ENCODE measurements around the gene THAP9.
A peak's percentile ranks its signal among the peaks of the same experiment; 100 is the strongest.
"Not testable (repeated sequence)": the region's sequence is repeated elsewhere in the genome, so short reads cannot be mapped to it uniquely, and the experiment has no call there.

THAP9 gene

GRCh38 chr4:82893942-82894341 is 6.6 kb upstream of the THAP9 start:
- DNase-seq: no peak

- no peak for DNase-seq
Observed at GRCh38 chr4:82896755-82897154, 3.8 kb upstream of the THAP9 start.

DNA sequence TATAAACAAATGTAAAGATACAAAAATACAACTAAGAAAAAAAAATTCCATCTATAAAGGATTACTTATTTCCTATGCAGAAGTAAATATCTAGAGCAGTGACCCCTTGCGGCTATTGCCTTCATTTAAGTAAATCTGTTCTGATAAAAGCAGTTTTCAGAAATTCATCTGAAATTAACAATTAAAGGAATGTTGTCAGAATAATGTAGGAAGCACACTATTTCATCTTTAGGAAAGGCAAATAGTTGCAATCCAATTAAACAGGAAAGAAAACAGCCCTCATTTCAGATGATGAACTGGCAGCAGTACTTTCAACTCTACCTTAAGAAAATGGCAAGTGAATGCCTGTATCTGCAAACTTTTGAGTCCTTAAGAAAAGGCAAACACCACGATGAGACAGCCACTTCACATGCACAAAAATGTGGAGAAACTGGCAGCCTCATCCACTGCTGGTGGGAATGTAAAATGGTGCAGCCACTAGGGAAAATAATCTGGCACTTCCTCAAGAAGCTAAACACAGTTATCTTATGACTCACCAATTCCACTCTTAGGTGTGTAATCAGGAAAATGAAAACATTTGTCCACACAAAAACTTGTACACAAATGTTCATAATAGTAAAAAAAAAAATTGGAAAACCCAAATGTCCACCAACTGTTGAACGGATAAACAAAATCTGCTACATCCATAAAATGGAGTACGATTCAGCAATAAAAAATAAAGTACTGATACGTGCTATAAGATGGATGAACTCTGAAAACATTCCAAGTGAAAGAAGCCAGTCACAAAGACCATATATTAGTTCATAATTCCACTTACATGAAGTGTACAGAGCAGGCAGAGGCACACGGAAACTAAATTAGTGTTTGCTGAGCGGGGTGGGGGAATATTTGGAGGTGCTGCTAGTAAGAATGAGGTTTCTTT is 2.0 kb upstream of the THAP9 start:
- DNase-seq: no peak

- peak; percentile 83 for DNase-seq
Observed at GRCh38 chr4:82899374-82900065, 1.0 kb upstream of the THAP9 start.

- peak; percentile 83 for DNase-seq
Observed at GRCh38 chr4:82900066-82900410, 497 bp upstream of the THAP9 start.

- no peak for DNase-seq
Observed at GRCh38 chr4:82901183-82901718, 716 bp downstream of the THAP9 start.

DNA sequence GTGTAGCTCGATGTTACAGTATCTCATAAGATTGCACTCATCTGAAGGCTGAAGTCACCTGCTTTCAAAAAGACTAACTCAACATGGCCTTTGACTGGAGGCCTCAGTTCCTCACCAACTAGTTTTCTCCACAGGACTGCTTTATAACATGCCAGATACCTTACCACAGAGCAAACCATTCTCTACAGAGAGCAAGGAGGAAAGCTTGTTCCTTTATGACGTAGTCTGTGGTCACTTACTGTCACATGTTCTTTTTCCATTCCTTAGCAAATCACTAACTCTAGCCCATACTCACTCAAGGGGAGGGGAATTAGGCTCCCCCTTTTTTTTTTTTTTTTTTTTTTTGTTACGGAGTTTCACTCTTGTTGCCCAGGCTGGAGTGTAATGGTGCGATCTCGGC is 3.2 kb downstream of the THAP9 start:
- no peak for DNase-seq

GRCh38 chr4:82905205-82905604 is 4.7 kb downstream of the THAP9 start:
- DNase-seq: no peak

GRCh38 chr4:82906469-82906868 is 5.9 kb downstream of the THAP9 start:
- no peak for DNase-seq

GRCh38 chr4:82909326-82909725 is 8.8 kb downstream of the THAP9 start:
- no peak for DNase-seq

- DNase-seq: no peak
Observed at GRCh38 chr4:82913305-82913704, 12.8 kb downstream of the THAP9 start.

DNA sequence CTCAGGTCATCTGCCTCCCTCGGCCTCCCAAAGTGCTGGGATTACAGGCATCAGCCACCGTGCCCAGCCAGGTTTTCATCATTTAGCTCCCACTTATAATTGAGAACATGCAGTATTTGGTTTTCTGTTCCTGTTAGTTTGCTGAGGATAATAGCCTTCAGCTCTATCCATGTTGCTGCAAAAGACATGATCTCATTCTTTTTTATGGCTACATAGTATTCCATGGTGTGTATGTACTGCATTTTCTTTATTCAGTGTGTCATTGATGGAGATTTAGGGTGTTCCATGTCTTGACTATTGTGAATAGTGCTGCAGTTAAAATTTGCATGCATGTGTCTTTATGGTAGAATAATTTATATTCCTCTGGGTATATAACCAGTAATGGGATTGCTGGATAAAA is 13.4 kb downstream of the THAP9 start:
- DNase-seq: not testable (repeated sequence)

DNA sequence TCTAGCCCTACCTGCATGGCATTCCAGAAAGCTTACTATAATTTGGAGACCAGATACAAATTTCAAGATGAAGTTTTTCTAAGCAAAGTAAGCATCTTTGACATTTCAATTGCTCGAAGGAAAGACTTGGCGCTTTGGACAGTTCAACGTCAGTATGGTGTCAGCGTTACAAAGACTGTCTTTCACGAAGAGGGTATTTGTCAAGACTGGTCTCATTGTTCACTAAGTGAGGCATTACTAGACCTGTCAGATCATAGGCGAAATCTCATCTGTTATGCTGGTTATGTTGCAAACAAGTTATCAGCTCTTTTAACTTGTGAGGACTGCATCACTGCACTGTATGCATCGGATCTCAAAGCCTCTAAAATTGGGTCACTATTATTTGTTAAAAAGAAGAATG is 17.6 kb downstream of the THAP9 start:
- DNase-seq: no peak

- no peak for DNase-seq
Observed at GRCh38 chr4:82919386-82919785, 18.9 kb downstream of the THAP9 start.

DNA sequence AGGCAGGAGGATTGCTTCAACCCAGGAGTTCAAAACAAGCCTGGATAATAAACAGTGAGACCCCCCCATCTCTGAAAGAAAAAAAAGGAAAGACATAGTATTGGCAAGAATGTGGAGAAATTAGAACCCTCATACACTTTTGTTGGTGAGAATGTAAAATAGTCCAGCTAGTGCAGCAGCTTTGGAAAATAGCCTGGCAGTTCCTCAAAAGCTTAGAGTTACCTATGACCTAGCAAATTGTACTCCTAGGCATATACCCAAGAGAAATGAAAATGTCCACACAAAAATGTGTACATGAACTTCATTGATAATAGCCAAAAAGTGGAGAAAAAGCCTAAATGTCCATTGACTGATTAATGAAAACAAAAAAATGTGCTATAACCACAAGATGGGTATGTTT is 21.3 kb downstream of the THAP9 start:
- DNase-seq: no peak

GRCh38 chr4:82930848-82931755 is 30.6 kb downstream of the THAP9 start:
- no peak for DNase-seq

DNA sequence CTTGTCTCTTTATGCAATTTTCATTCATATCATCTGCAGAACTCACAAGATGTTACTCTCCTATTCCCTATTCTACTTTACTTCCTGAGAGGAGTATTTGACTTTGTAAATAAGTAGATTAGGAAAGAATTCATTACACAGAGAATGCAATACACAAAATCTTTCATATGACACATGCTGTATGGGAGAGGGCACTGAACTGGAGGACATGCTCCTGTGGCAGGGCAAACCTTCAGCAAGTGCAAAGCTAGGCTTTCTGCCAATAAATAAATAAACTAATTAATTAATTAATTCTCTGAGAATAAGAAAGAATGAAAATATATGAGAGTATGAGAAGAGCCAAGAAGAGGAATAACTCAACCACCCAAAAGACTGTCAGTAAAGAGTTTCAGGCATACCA is 33.9 kb downstream of the THAP9 start:
- no peak for DNase-seq

GRCh38 chr4:82939414-82939813 is 38.9 kb downstream of the THAP9 start:
- no peak for DNase-seq

- no peak for DNase-seq
Observed at GRCh38 chr4:82947498-82947897, 47.0 kb downstream of the THAP9 start.

- no peak for DNase-seq
Observed at GRCh38 chr4:82948647-82949204, 48.2 kb downstream of the THAP9 start.

DNA sequence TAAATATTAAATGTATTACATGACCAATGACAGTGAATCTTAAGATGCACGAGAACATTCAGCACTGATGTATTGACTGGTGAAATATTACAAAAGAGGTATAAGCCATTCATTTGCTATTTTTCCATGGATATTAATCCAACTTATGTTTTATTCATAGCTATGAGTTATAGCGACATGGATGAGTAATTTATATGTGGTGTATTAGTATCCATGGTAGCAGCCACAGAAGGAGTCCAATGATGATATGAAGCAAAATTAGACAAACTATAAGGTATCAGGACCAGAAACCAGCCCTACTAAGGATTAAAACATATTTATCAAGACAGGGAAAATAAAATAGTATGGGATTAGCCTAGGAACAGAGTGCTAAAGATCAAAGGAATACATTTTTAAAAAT is 50.7 kb downstream of the THAP9 start:
- no peak for DNase-seq

GRCh38 chr4:82954212-82954611 is 53.7 kb downstream of the THAP9 start:
- no peak for DNase-seq

DNA sequence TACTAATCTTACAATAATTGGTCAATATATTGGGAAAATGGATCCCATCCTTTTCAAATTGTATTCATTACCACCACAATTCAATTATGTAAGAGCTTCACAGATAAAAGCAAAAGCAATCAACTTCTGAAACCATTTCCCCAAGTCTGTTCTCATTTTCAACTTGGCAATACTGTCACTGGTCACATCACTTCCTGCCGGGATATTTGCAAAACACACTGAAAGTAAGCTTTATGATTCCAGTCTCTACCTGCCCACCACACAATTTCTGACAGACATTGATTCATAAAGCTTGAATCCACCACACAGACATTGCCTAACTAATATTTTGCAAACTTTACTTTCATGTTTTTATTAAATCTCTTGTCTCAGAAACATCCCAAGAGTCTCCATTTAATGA is 56.5 kb downstream of the THAP9 start:
- no peak for DNase-seq
